DLD1 (cell line): ENCODE measurements around the gene OR10H5.
"Not testable (repeated sequence)": the region's sequence is repeated elsewhere in the genome, so short reads cannot be mapped to it uniquely, and the experiment has no call there.

Experiments
- in situ Hi-C: cut with HindIII; loops from 2 replicates; pipeline ENCODE4 v1.10.0; 2017; ENCODE audit warnings: low sequenced_read_pairs

The OR10H5 gene

DNA sequence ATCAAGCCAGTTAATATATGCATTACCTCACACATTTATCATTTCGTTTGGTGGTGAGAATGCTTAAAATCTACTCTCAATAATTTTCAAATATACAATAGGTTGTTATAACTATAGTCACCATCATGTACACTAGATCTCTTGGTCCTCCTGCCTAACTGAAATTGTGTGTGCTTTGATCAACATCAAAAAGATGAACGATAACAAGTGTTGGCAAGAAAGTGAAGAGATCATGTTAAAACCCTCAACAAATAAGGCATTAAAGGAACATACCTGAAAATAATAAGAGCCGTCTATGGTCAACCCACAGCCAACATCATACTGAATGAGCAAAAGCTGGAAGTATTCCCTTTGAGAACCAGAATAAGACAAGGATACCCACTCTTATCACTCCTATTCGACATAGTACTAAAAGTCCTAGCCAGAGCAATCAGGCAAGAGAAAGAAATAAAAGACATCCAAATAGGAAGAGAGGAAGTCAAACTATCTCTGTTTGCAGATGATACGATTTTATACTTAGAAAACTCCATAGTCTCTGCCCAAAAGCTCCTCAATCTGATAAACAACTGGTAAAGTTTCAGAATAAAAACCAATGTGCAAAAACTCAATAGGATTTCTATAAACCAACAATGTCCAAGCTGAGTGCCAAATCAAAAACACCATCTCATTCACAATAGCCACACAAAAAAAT lies 55.9 kb downstream of the OR10H5 start:
- in situ Hi-C loops = no loop called here

DNA sequence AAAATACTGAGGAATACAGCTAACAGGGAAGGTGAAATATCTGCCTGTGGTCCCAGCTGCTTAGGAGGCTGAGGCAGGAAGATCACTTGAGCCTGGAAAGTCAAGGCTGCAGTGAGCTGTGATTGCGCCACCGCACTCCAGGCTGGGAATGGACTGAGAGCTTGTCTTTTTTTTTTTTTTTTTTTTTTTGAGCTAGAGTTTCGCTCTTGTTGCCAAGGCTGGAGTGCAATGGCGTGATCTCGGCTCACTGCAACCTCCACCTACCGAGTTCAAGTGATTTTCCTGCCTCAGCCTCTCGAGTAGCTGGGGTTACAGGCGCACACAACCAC lies 56.4 kb downstream of the OR10H5 start:
- in situ Hi-C loops = not testable (repeated sequence)

DNA sequence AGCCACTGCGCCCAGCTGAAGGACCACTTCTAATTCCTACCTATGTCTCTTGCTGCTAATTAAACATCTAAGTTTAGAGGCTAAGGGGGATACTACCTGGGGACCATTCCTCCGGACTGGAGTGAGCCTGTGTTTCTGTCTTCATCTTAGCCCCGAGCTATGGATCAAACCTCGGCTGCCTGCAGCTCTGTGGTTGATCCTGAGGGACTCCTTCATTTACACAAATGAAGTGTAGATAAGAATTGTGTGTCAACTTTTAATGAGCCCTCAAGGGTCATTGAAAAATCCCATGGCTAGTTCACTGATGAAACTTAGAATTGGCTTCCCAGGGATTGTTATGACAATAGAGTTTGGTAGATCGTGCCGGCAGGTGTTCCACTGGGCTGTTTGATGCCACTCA lies 59.5 kb downstream of the OR10H5 start:
- in situ Hi-C loops = no loop called here

DNA sequence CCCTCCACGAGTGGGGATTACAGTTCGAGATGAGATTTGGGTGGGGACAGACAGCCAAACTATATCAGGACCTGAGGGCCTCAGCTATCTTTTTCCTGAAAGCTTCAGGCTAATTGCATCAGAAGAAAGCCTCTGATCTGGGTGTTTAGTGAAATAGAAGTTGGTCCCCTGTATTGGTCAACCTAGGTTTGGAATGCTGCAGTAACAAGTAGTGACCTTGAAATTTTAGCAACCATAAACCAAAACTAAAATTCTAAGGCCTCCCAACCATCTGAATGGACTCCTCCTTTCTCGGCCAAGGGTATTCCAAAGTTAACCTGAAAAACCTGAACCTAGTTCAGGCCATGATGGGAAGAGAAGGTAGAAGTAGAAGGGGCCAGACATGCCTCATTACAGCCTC lies 62.9 kb downstream of the OR10H5 start:
- in situ Hi-C loops = no loop called here
